NCI-H2196 (cell line): ENCODE data around the gene CNTLN.
A peak's percentile ranks its signal among the peaks of the same experiment; 100 is the strongest.
"Not testable (repeated sequence)": the region's sequence is repeated elsewhere in the genome, so short reads cannot be mapped to it uniquely, and the experiment has no call there.

Experiments used
- DNase-seq: peaks from one replicate; lab custom pipeline; 2025; ENCODE audit not compliant: unreplicated experiment; lab: John Stamatoyannopoulos, UW

Gene CNTLN

GRCh38 chr9:17185481-17186029 is 50.7 kb downstream of the CNTLN start:
- no peak for DNase-seq

GRCh38 chr9:17191082-17191481 is 56.2 kb downstream of the CNTLN start:
- DNase-seq, result no peak

- DNase-seq, result no peak
Measured at GRCh38 chr9:17204611-17205152, 69.8 kb downstream of the CNTLN start.

GRCh38 chr9:17216011-17216410 is 81.2 kb downstream of the CNTLN start:
- DNase-seq, result no peak

- DNase-seq, result no peak
Measured at GRCh38 chr9:17216646-17217045, 81.8 kb downstream of the CNTLN start.

- no peak for DNase-seq
Measured at GRCh38 chr9:17217272-17217671, 82.4 kb downstream of the CNTLN start.

- no peak for DNase-seq
Measured at GRCh38 chr9:17219261-17219660, 84.4 kb downstream of the CNTLN start.

GRCh38 chr9:17222932-17223331 is 88.1 kb downstream of the CNTLN start:
- DNase-seq, result no peak

GRCh38 chr9:17225407-17225806 is 90.6 kb downstream of the CNTLN start:
- no peak for DNase-seq

- DNase-seq, result peak; percentile 23
Measured at GRCh38 chr9:17229945-17230560, 95.2 kb downstream of the CNTLN start.

- no peak for DNase-seq
Measured at GRCh38 chr9:17230646-17231045, 95.8 kb downstream of the CNTLN start.

GRCh38 chr9:17236147-17236546 is 101.3 kb downstream of the CNTLN start:
- DNase-seq, result no peak

GRCh38 chr9:17246770-17247169 is 111.9 kb downstream of the CNTLN start:
- DNase-seq, result no peak

GRCh38 chr9:17251100-17251499 is 116.3 kb downstream of the CNTLN start:
- no peak for DNase-seq

GRCh38 chr9:17268531-17269188 is 133.8 kb downstream of the CNTLN start:
- peak; percentile 18 for DNase-seq

- DNase-seq, result no peak
Measured at GRCh38 chr9:17269799-17270198, 135.0 kb downstream of the CNTLN start.

GRCh38 chr9:17272536-17272935 is 137.7 kb downstream of the CNTLN start:
- DNase-seq, result no peak

GRCh38 chr9:17280350-17281012 is 145.6 kb downstream of the CNTLN start:
- no peak for DNase-seq

- DNase-seq, result not testable (repeated sequence)
Measured at GRCh38 chr9:17290673-17291072, 155.8 kb downstream of the CNTLN start.

- DNase-seq, result no peak
Measured at GRCh38 chr9:17291766-17292165, 156.9 kb downstream of the CNTLN start.

GRCh38 chr9:17293685-17294084 is 158.8 kb downstream of the CNTLN start:
- no peak for DNase-seq
